Measurements from ENCODE around the gene LARP1. TPM values are rescaled to one million over a fixed set of nuclear protein-coding genes. Genes with fewer than 3 reads are reported as not detected.
A peak's percentile ranks its signal among the peaks of the same experiment; 100 is the strongest.

The LARP1 gene
- total and polyA plus RNA-seq, 9 of the 15 experiments (the other 6 are each of a cell fraction or from before 2014, with no cell fraction given) = 22.6 to 300 (median 92.0) TPM

- TF ChIP-seq, protein P1, sequence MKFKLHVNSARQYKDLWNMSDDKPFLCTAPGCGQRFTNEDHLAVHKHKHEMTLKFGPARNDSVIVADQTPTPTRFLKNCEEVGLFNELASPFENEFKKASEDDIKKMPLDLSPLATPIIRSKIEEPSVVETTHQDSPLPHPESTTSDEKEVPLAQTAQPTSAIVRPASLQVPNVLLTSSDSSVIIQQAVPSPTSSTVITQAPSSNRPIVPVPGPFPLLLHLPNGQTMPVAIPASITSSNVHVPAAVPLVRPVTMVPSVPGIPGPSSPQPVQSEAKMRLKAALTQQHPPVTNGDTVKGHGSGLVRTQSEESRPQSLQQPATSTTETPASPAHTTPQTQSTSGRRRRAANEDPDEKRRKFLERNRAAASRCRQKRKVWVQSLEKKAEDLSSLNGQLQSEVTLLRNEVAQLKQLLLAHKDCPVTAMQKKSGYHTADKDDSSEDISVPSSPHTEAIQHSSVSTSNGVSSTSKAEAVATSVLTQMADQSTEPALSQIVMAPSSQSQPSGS (CRISPR knock-in tag; IDR thresholded peaks at IDR 0.05) = no peak
- TF ChIP-seq CHCHD3 (CRISPR knock-in tag; IDR thresholded peaks at IDR 0.05) (no peak), ZNF785 (CRISPR knock-in tag; IDR thresholded peaks at IDR 0.05) (no peak), MEIS2 (IDR thresholded peaks at IDR 0.05; ENCODE audit: partially characterized antibody) (peak; percentile 8), ZNF766 (CRISPR knock-in tag; conservative IDR thresholded peaks at IDR 0.05) (no peak), HDAC6 (IDR thresholded peaks at IDR 0.05; ENCODE audit: low read depth, low read length) (no peak), TFE3 (CRISPR knock-in tag; IDR thresholded peaks at IDR 0.05) (no peak)
- TF ChIP-seq, protein P2, sequence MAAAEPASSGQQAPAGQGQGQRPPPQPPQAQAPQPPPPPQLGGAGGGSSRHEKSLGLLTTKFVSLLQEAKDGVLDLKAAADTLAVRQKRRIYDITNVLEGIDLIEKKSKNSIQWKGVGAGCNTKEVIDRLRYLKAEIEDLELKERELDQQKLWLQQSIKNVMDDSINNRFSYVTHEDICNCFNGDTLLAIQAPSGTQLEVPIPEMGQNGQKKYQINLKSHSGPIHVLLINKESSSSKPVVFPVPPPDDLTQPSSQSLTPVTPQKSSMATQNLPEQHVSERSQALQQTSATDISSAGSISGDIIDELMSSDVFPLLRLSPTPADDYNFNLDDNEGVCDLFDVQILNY (CRISPR knock-in tag; IDR thresholded peaks at IDR 0.05) = no peak
- TF ChIP-seq, protein P3, sequence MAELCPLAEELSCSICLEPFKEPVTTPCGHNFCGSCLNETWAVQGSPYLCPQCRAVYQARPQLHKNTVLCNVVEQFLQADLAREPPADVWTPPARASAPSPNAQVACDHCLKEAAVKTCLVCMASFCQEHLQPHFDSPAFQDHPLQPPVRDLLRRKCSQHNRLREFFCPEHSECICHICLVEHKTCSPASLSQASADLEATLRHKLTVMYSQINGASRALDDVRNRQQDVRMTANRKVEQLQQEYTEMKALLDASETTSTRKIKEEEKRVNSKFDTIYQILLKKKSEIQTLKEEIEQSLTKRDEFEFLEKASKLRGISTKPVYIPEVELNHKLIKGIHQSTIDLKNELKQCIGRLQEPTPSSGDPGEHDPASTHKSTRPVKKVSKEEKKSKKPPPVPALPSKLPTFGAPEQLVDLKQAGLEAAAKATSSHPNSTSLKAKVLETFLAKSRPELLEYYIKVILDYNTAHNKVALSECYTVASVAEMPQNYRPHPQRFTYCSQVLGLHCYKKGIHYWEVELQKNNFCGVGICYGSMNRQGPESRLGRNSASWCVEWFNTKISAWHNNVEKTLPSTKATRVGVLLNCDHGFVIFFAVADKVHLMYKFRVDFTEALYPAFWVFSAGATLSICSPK (IDR thresholded peaks at IDR 0.05; ENCODE audit: borderline replicate concordance) = no peak
Measured at GRCh38 chr5:154786414-154786813, 31.2 kb downstream of the LARP1 start (continued).
